Measurements from ENCODE around the gene EML4. TPM values are rescaled to one million over a fixed set of nuclear protein-coding genes. Genes with fewer than 3 reads are reported as not detected.

Gene EML4
- total RNA-seq, 1 donor from 2014 or later: 117 TPM

- Mint-ChIP-seq H3K27ac (no peak overlapping the region), H3K27me3 (no peaks in the 10 kb centered on the region), H3K4me1 (ENCODE audit: unreplicated experiment) (peaks cover 31% of the 10 kb centered on the region), H3K4me3 (no peak overlapping the region), H3K9me3 (peaks cover 4% of the 10 kb centered on the region), H3K36me3 (peaks cover 8% of the 10 kb centered on the region)
- DNase-seq (ENCODE audit: extremely low spot score, unreplicated experiment): no peak
- TF ChIP-seq CTCF (conservative IDR thresholded peaks at IDR 0.05): no peak
Measured at GRCh38 chr2:42187886-42188285, 18.7 kb downstream of the EML4 start.

GRCh38 chr2:42189235-42189566 is 20.0 kb downstream of the EML4 start:
- Mint-ChIP-seq H3K4me3 (no peak overlapping the region), H3K27me3 (no peaks in the 10 kb centered on the region), H3K4me1 (ENCODE audit: unreplicated experiment) (peaks cover 39% of the 10 kb centered on the region), H3K36me3 (peaks cover 7% of the 10 kb centered on the region), H3K27ac (no peak overlapping the region), H3K9me3 (peaks cover 4% of the 10 kb centered on the region)
- no peak for DNase-seq (ENCODE audit: extremely low spot score, unreplicated experiment)
- no peak for TF ChIP-seq CTCF (conservative IDR thresholded peaks at IDR 0.05)

GRCh38 chr2:42190191-42190590 is 21.0 kb downstream of the EML4 start:
- peak overlapping the region; percentile 2 for H3K27ac Mint-ChIP-seq
- H3K9me3 Mint-ChIP-seq: no peaks in the 10 kb centered on the region
- no peak overlapping the region for H3K4me3 Mint-ChIP-seq
- TF ChIP-seq CTCF (conservative IDR thresholded peaks at IDR 0.05): no peak
- H3K27me3 Mint-ChIP-seq: no peaks in the 10 kb centered on the region
- peaks cover 3% of the 10 kb centered on the region for H3K36me3 Mint-ChIP-seq
- DNase-seq (ENCODE audit: extremely low spot score, unreplicated experiment): no peak
- H3K4me1 Mint-ChIP-seq (ENCODE audit: unreplicated experiment): peaks cover 39% of the 10 kb centered on the region

GRCh38 chr2:42191285-42192009 is 22.3 kb downstream of the EML4 start:
- H3K4me1 Mint-ChIP-seq (ENCODE audit: unreplicated experiment): peaks cover 32% of the 10 kb centered on the region
- no peak for DNase-seq (ENCODE audit: extremely low spot score, unreplicated experiment)
- no peak for TF ChIP-seq CTCF (conservative IDR thresholded peaks at IDR 0.05)
- H3K9me3 Mint-ChIP-seq: peaks cover 3% of the 10 kb centered on the region
- peak overlapping the region; percentile 61 for H3K4me3 Mint-ChIP-seq
- no peaks in the 10 kb centered on the region for H3K27me3 Mint-ChIP-seq
- peaks cover 6% of the 10 kb centered on the region for H3K36me3 Mint-ChIP-seq
- peak overlapping the region; percentile 67 for H3K27ac Mint-ChIP-seq

GRCh38 chr2:42192010-42192373 is 22.8 kb downstream of the EML4 start:
- H3K36me3 Mint-ChIP-seq: peaks cover 11% of the 10 kb centered on the region
- TF ChIP-seq CTCF (conservative IDR thresholded peaks at IDR 0.05): no peak
- no peaks in the 10 kb centered on the region for H3K27me3 Mint-ChIP-seq
- no peak overlapping the region for H3K27ac Mint-ChIP-seq
- no peak for DNase-seq (ENCODE audit: extremely low spot score, unreplicated experiment)
- no peak overlapping the region for H3K4me3 Mint-ChIP-seq
- H3K9me3 Mint-ChIP-seq: peaks cover 7% of the 10 kb centered on the region
- peaks cover 36% of the 10 kb centered on the region for H3K4me1 Mint-ChIP-seq (ENCODE audit: unreplicated experiment)

Data from type B pancreatic cell (in vitro differentiated cells).